ENCODE results near the gene SEMA3C.

DNA sequence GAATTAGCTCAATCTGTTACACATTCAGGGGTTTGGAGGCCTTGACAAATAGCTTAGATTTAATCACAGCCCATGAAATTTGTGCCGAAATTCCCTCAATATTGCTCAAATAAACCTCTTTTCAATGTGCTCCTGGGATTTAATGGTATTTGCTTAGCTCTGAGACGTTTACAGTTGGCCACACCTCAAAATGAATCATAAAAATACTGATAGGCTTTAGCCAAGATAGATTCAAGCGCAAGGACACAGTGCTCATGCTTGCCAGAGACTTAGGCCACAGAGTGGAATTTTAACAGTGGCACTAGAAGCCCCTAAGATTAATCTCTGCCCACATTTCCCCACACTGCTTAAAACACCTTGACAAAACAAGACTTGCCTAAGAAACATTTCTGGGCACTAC is 2.3 kb upstream of the SEMA3C start:
- TF ChIP-seq POLR2A (IDR thresholded peaks at IDR 0.05), result no peak
- TF ChIP-seq, protein P1, sequence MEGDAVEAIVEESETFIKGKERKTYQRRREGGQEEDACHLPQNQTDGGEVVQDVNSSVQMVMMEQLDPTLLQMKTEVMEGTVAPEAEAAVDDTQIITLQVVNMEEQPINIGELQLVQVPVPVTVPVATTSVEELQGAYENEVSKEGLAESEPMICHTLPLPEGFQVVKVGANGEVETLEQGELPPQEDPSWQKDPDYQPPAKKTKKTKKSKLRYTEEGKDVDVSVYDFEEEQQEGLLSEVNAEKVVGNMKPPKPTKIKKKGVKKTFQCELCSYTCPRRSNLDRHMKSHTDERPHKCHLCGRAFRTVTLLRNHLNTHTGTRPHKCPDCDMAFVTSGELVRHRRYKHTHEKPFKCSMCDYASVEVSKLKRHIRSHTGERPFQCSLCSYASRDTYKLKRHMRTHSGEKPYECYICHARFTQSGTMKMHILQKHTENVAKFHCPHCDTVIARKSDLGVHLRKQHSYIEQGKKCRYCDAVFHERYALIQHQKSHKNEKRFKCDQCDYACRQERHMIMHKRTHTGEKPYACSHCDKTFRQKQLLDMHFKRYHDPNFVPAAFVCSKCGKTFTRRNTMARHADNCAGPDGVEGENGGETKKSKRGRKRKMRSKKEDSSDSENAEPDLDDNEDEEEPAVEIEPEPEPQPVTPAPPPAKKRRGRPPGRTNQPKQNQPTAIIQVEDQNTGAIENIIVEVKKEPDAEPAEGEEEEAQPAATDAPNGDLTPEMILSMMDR (IDR thresholded peaks at IDR 0.05 in 8 of 11, conservative IDR thresholded peaks at IDR 0.05 in 3 of 11), result no peak

Data from spleen (tissue), 7 donors.